Parathyroid adenoma (tissue), 2 donors: Measurements from ENCODE around the gene KPNA2.

Source experiments
- H2AFZ ChIP-seq: fragments of 300-600 bp; sonication (generic); one replicate; pipeline ENCODE4 v1.7.0; 2017; ENCODE audit warnings: antibody characterized with exemption, mild to moderate bottlenecking
- H3K27ac ChIP-seq: fragments of 300-600 bp; sonication (generic); one replicate; pipeline ENCODE4 v1.7.0; 2017
- H3K27me3 ChIP-seq: fragments of 300-600 bp; sonication (generic); one replicate; pipeline ENCODE4 v1.7.0; 2017; ENCODE audit warnings: low read length; ENCODE audit not compliant: control insufficient read depth, insufficient read depth
- H3K36me3 ChIP-seq: fragments of 300-600 bp; sonication (generic); one replicate; pipeline ENCODE4 v1.7.0; 2017; ENCODE audit warnings: low read length; ENCODE audit not compliant: control insufficient read depth, insufficient read depth
- H3K4me1 ChIP-seq: fragments of 300-600 bp; sonication (generic); one replicate; pipeline ENCODE4 v1.7.0; 2017; ENCODE audit warnings: control low read depth
- H3K4me2 ChIP-seq: fragments of 300-600 bp; sonication (generic); one replicate; pipeline ENCODE4 v1.7.0; 2017; ENCODE audit warnings: low read length
- H3K4me3 ChIP-seq: fragments of 300-600 bp; sonication (generic); one replicate; pipeline ENCODE4 v1.7.0; 2017; ENCODE audit warnings: low read depth, low read length
- H3K79me2 ChIP-seq: fragments of 300-600 bp; sonication (generic); one replicate; pipeline ENCODE4 v1.7.0; 2017; ENCODE audit warnings: control low read depth
- H3K9ac ChIP-seq: fragments of 300-600 bp; sonication (generic); one replicate; pipeline ENCODE4 v1.7.0; 2017; ENCODE audit warnings: mild to moderate bottlenecking
- H3K9me3 ChIP-seq: fragments of 300-600 bp; sonication (generic); one replicate; pipeline ENCODE4 v1.7.0; 2017; ENCODE audit warnings: low read length; ENCODE audit not compliant: control insufficient read depth
- CTCF ChIP-seq: fragments of 300-600 bp; sonication (generic); IDR thresholded peaks from one replicate; pipeline ENCODE4 v1.7.0; 2017; ENCODE audit warnings: antibody characterized with exemption, mild to moderate bottlenecking
- donor health status: primary hyperparathyroidism.

KPNA2 gene

GRCh38 chr17:68029512-68030215, 5.9 kb upstream of the KPNA2 start:
- Histone ChIP-seq H3K27me3 (no peaks in the 10 kb centered on the region), H3K4me3 (no peak overlapping the region), H3K36me3 (no peaks in the 10 kb centered on the region), H3K27ac (no peak overlapping the region), H3K4me2 (no peak overlapping the region), H3K4me1 (no peaks in the 10 kb centered on the region), H3K9me3 (no peaks in the 10 kb centered on the region), H3K9ac (no peak overlapping the region), H2AFZ (no peak overlapping the region), H3K79me2 (no peaks in the 10 kb centered on the region)
- no peak for TF ChIP-seq CTCF

- no peaks in the 10 kb centered on the region for H3K79me2 ChIP-seq
- H2AFZ ChIP-seq = peak overlapping the region; percentile 55
- no peak overlapping the region for H3K4me2 ChIP-seq
- no peak for TF ChIP-seq CTCF
- H3K4me3 ChIP-seq = no peak overlapping the region
- no peak overlapping the region for H3K27ac ChIP-seq
- no peak overlapping the region for H3K9ac ChIP-seq
- H3K9me3 ChIP-seq = no peaks in the 10 kb centered on the region
- H3K4me1 ChIP-seq = no peaks in the 10 kb centered on the region
- H3K36me3 ChIP-seq = no peaks in the 10 kb centered on the region
- no peaks in the 10 kb centered on the region for H3K27me3 ChIP-seq
Measured at GRCh38 chr17:68033636-68034451, 1.7 kb upstream of the KPNA2 start.

- Histone ChIP-seq H2AFZ (peak overlapping the region; percentile 55), H3K4me1 (no peaks in the 10 kb centered on the region), H3K27me3 (no peaks in the 10 kb centered on the region), H3K9me3 (no peaks in the 10 kb centered on the region), H3K36me3 (no peaks in the 10 kb centered on the region), H3K4me2 (peak overlapping the region; percentile 50), H3K79me2 (no peaks in the 10 kb centered on the region), H3K4me3 (no peak overlapping the region), H3K27ac (no peak overlapping the region), H3K9ac (no peak overlapping the region)
- TF ChIP-seq CTCF = no peak
Measured at GRCh38 chr17:68034452-68034776, 1.1 kb upstream of the KPNA2 start.

GRCh38 chr17:68035131-68035522, 408 bp upstream of the KPNA2 start:
- Histone ChIP-seq H3K27ac (no peak overlapping the region), H3K27me3 (no peaks in the 10 kb centered on the region), H3K9ac (no peak overlapping the region), H3K4me3 (peak overlapping the region; percentile 81), H3K9me3 (no peaks in the 10 kb centered on the region), H3K4me1 (no peaks in the 10 kb centered on the region), H3K79me2 (no peaks in the 10 kb centered on the region), H3K4me2 (peak overlapping the region; percentile 50), H3K36me3 (no peaks in the 10 kb centered on the region), H2AFZ (peak overlapping the region; percentile 55)
- TF ChIP-seq CTCF = no peak
